IMR-90 (cell line): ENCODE data around the gene FAM163A. TPM values are rescaled to one million over a fixed set of nuclear protein-coding genes. Genes with fewer than 3 reads are reported as not detected.

ENCODE experiments used
- ATAC-seq: fragments of 200-7000 bp; cut with Tn5 transposase; 2 replicates; pipeline ENCODE4 v1.9.1; 2020; ENCODE audit warnings: low read depth, mild to moderate bottlenecking, moderate library complexity
- BruUV-seq: library from RNA; stranded (reverse); fragments of 400-500 nt; replicated peaks from 2 replicates; lab custom pipeline; 2021; lab: Mats Ljungman, UMichigan
- CTCF ChIA-PET: fragments of 300-600 bp; formaldehyde crosslinking; extraction: SDS; loops from one replicate; lab custom pipeline; 2021; ENCODE audit warnings: antibody characterized with exemption; lab: Yijun Ruan, JAX
- POLR2A ChIA-PET: fragments of 300-600 bp; sonication (Branson Sonifier 250); formaldehyde crosslinking; loops from one replicate; lab custom pipeline; 2022; ENCODE audit warnings: antibody characterized with exemption; ENCODE audit not compliant: unreplicated experiment; lab: Charles Lee
- DNase-seq: peaks from one replicate; pipeline ENCODE4 v3.0.0; 2013
- H2AFZ ChIP-seq: replicated peaks from 2 replicates; pipeline ENCODE3; 2013; ENCODE audit warnings: low read length, mild to moderate bottlenecking; ENCODE audit not compliant: poor library complexity
- H2AK5ac ChIP-seq: 2 replicates; pipeline ENCODE4 v1.6.1; 2013; ENCODE audit warnings: low read depth, low read length, inconsistent platforms
- H2AK9ac ChIP-seq: replicated peaks from 2 replicates; pipeline ENCODE3; 2013; ENCODE audit warnings: mild to moderate bottlenecking, low read depth, low read length, moderate library complexity; ENCODE audit not compliant: poor library complexity
- H2BK120ac ChIP-seq: 2 replicates; pipeline ENCODE4 v1.6.1; 2013; ENCODE audit warnings: low read depth, low read length, inconsistent platforms
- H2BK15ac ChIP-seq: 3 replicates; pipeline ENCODE4 v1.6.1; 2013; ENCODE audit warnings: low read depth, low read length, inconsistent platforms
- H2BK20ac ChIP-seq: 2 replicates; pipeline ENCODE4 v1.6.1; 2013; ENCODE audit warnings: low read depth, mild to moderate bottlenecking, inconsistent platforms, low read length, moderate library complexity
- H2BK5ac ChIP-seq: 2 replicates; pipeline ENCODE4 v1.6.1; 2013; ENCODE audit warnings: mild to moderate bottlenecking, low read depth, low read length, inconsistent platforms; ENCODE audit not compliant: poor library complexity, severe bottlenecking
- H3K14ac ChIP-seq: replicated peaks from 2 replicates; pipeline ENCODE4 v1.6.1; 2013; ENCODE audit warnings: low read depth, low read length, inconsistent platforms
- H3K18ac ChIP-seq: 2 replicates; pipeline ENCODE4 v1.6.1; 2013; ENCODE audit warnings: low read depth, low read length, control low read depth
- H3K23ac ChIP-seq: 2 replicates; pipeline ENCODE4 v1.6.1; 2013; ENCODE audit warnings: low read depth, low read length, inconsistent platforms
- H3K27ac ChIP-seq: 2 replicates; pipeline ENCODE4 v1.5.1; 2013; ENCODE audit warnings: mild to moderate bottlenecking, control low read depth, low read length; ENCODE audit not compliant: insufficient read depth
- H3K27me3 ChIP-seq: 2 replicates; pipeline ENCODE4 v1.6.1; 2013; ENCODE audit warnings: low read length; ENCODE audit not compliant: control insufficient read depth, insufficient read depth
- H3K36me3 ChIP-seq: 2 replicates; pipeline ENCODE4 v1.6.1; 2013; ENCODE audit warnings: low read length, mixed read lengths; ENCODE audit not compliant: control insufficient read depth, insufficient read depth
- H3K4ac ChIP-seq: 2 replicates; pipeline ENCODE4 v1.6.1; 2013; ENCODE audit warnings: low read depth, low read length, inconsistent platforms
- H3K4me1 ChIP-seq: 2 replicates; pipeline ENCODE4 v1.6.1; 2013; ENCODE audit warnings: low read length, mixed read lengths; ENCODE audit not compliant: control insufficient read depth, insufficient read depth
- H3K4me2 ChIP-seq: 2 replicates; pipeline ENCODE4 v1.6.1; 2013; ENCODE audit warnings: low read depth, mild to moderate bottlenecking, control low read depth, low read length, moderate library complexity
- H3K4me3 ChIP-seq: 2 replicates; pipeline ENCODE4 v1.5.1; 2013; ENCODE audit warnings: low read depth, mild to moderate bottlenecking, control low read depth, low read length, moderate library complexity; ENCODE audit not compliant: insufficient read depth
- H3K56ac ChIP-seq: 2 replicates; pipeline ENCODE4 v1.6.1; 2013; ENCODE audit warnings: low read length, inconsistent platforms; ENCODE audit not compliant: insufficient read depth; ENCODE audit errors: extremely low read depth
- H3K79me1 ChIP-seq, 2 experiments: 2 replicates each; pipeline ENCODE4 v1.6.1; 2013; ENCODE audit warnings: low read length in 2 of 2, inconsistent platforms in 1 of 2, low read depth in 1 of 2
- H3K9ac ChIP-seq: 2 replicates; pipeline ENCODE4 v1.6.1; 2013; ENCODE audit warnings: low read depth, low read length, control low read depth
- H3K9me1 ChIP-seq: 2 replicates; pipeline ENCODE4 v1.6.1; 2013; ENCODE audit warnings: low read length, inconsistent platforms; ENCODE audit not compliant: insufficient read depth
- H3K9me3 ChIP-seq: 2 replicates; pipeline ENCODE4 v1.6.1; 2013; ENCODE audit warnings: low read length; ENCODE audit not compliant: control insufficient read depth, insufficient read depth
- H4K20me1 ChIP-seq: 2 replicates; pipeline ENCODE4 v1.6.1; 2013; ENCODE audit warnings: low read length, inconsistent platforms; ENCODE audit not compliant: insufficient read depth
- H4K5ac ChIP-seq: 2 replicates; pipeline ENCODE4 v1.6.1; 2013; ENCODE audit warnings: mild to moderate bottlenecking, low read depth, low read length, control low read depth
- H4K8ac ChIP-seq, 2 experiments: 2 replicates each; pipeline ENCODE4 v1.6.1; 2013; ENCODE audit warnings: low read depth in 2 of 2, low read length in 2 of 2, control low read depth in 1 of 2, inconsistent platforms in 1 of 2
- H4K91ac ChIP-seq: 2 replicates; pipeline ENCODE4 v1.6.1; 2013; ENCODE audit warnings: low read depth, low read length, inconsistent platforms; ENCODE audit not compliant: insufficient read depth
- BHLHE40 ChIP-seq: fragments of 150-350 bp; IDR thresholded peaks from 2 replicates; pipeline ENCODE4 v1.6.1; 2016; ENCODE audit warnings: mild to moderate bottlenecking, low read depth, low read length
- CEBPB ChIP-seq: IDR thresholded peaks from 2 replicates; pipeline ENCODE4 v1.6.1; 2012; ENCODE audit warnings: low read depth, low read length, improper control_type of control experiment
- CHD1 ChIP-seq: IDR thresholded peaks from 2 replicates; pipeline ENCODE4 v1.6.1; 2012; ENCODE audit warnings: low read depth, low read length, improper control_type of control experiment
- FOS ChIP-seq: fragments of 150-350 bp; IDR thresholded peaks from 2 replicates; pipeline ENCODE4 v1.6.1; 2016; ENCODE audit warnings: low read depth, low read length
- MAFK ChIP-seq: IDR thresholded peaks from 2 replicates; pipeline ENCODE4 v1.6.1; 2012; ENCODE audit warnings: low read depth, low read length, improper control_type of control experiment
- MAZ ChIP-seq: IDR thresholded peaks from 2 replicates; pipeline ENCODE4 v1.6.1; 2012; ENCODE audit warnings: low read depth, mild to moderate bottlenecking, low read length, improper control_type of control experiment, moderate library complexity, borderline replicate concordance
- MXI1 ChIP-seq: IDR thresholded peaks from 2 replicates; pipeline ENCODE4 v1.6.1; 2012; ENCODE audit warnings: low read depth, mild to moderate bottlenecking, low read length, moderate library complexity, borderline replicate concordance
- NFE2L2 ChIP-seq: fragments of 150-350 bp; IDR thresholded peaks from 2 replicates; pipeline ENCODE4 v1.6.1; 2016; ENCODE audit warnings: low read depth, mild to moderate bottlenecking, low read length
- POLR2A ChIP-seq: IDR thresholded peaks from 2 replicates; pipeline ENCODE4 v1.6.1; 2012; ENCODE audit warnings: mild to moderate bottlenecking, low read depth, low read length
- RAD21 ChIP-seq: IDR thresholded peaks from 2 replicates; pipeline ENCODE4 v1.6.1; 2012; ENCODE audit warnings: low read length, improper control_type of control experiment
- RCOR1 ChIP-seq: IDR thresholded peaks from 2 replicates; pipeline ENCODE4 v1.6.1; 2012; ENCODE audit warnings: mild to moderate bottlenecking, low read length, improper control_type of control experiment; ENCODE audit not compliant: insufficient replicate concordance
- RFX5 ChIP-seq: IDR thresholded peaks from 2 replicates; pipeline ENCODE4 v1.8.0; 2012; ENCODE audit warnings: low read depth, mild to moderate bottlenecking, low read length, moderate library complexity
- SMC3 ChIP-seq: fragments of 150-350 bp; IDR thresholded peaks from 2 replicates; pipeline ENCODE4 v1.6.1; 2016; ENCODE audit warnings: low read depth, mild to moderate bottlenecking, antibody characterized with exemption, low read length, moderate library complexity
- WGBS, 2 experiments: methylation state at CpG; one replicate each; pipeline versions ENCODE4 v1.1.5 to v1.1.7; 2013; ENCODE audit warnings: missing lambda C conversion rate in 2 of 2; ENCODE audit not compliant: insufficient read length in 1 of 2; ENCODE audit errors: extremely low coverage in 2 of 2; 5-methylcytosine and 5-hydroxymethylcytosine counted together
- dilution Hi-C: fragments of 300-500 bp; cut with HindIII; formaldehyde crosslinking; loops from one replicate; pipeline ENCODE4 v1.14.3; 2018; ENCODE audit warnings: low sequenced_read_pairs; ENCODE audit not compliant: unreplicated experiment
- in situ Hi-C: fragments of 300-500 bp; cut with MboI; formaldehyde crosslinking; loops from 3 replicates; pipeline ENCODE4 v1.14.3; 2019; ENCODE audit warnings: low sequenced_read_pairs, inconsistent platforms, mixed read lengths
- intact Hi-C: fragments of 100-400 bp; cut with micrococcal nuclease; formaldehyde crosslinking; loops from 2 replicates; pipeline ENCODE4 v1.10.0; 2022
- polyA plus RNA-seq, 3 experiments: library from polyadenylated mRNA; depleted of rRNA; stranded (reverse); fragments of >200 nt; gene quantifications; 2 replicates each; pipeline ENCODE4 v1.2.3, GENCODE V29; 2012; ENCODE audit warnings: low replicate concordance in 1 of 3
- total RNA-seq: library from RNA; depleted of rRNA; stranded (reverse); fragments of >200 nt; gene quantifications from 2 replicates; pipeline ENCODE4 v1.2.3, GENCODE V29; 2012
- TF ChIP-seq, protein P1 (sequence below): fragments of 150-350 bp; IDR thresholded peaks from 2 replicates; pipeline ENCODE4 v1.6.1; 2017; ENCODE audit warnings: mild to moderate bottlenecking, antibody characterized with exemption, low read length, low read depth
- TF ChIP-seq, protein P2 (sequence below): conservative IDR thresholded peaks from 2 replicates; pipeline ENCODE4 v1.5.1; 2012; ENCODE audit warnings: mild to moderate bottlenecking, low read depth, low read length, improper control_type of control experiment
- TF ChIP-seq, protein P3 (sequence below): fragments of 150-350 bp; IDR thresholded peaks from 2 replicates; pipeline ENCODE4 v1.6.1; 2016; ENCODE audit warnings: low read depth, mild to moderate bottlenecking, low read length, moderate library complexity, borderline replicate concordance

FAM163A gene
- total and polyA plus RNA-seq, 2 of the 4 experiments (the other 2 are of a cell fraction), result not detected

DNA sequence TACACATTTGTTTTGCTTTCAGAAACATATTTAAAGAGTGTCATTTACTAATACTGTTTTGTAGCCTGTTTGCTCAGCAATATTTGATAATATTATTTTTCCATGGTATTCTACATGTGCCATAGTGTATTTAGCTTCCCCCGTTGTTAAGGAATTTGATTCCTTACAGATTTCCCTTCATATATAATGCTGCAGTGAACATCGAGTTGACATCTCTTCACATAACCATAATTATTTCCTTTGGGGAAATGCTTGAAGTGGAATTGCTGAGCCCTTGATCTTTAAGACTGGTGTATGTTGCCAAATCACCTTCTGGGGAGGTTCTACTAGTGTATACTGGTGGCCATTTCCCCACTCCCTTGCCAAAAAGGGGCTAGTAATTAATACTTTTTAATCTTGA, 42.6 kb downstream of the FAM163A start:
- peaks cover 36% of the 10 kb centered on the region for H3K27me3 ChIP-seq
- dilution Hi-C loops, result no loop called here

More for the DNA sequence above, 42.6 kb downstream of the FAM163A start:
- Histone ChIP-seq H3K36me3 (no peaks in the 10 kb centered on the region), H3K14ac (no peak overlapping the region), H2BK5ac (no peak overlapping the region), H3K4me1 (peaks cover 4% of the 10 kb centered on the region), H3K23ac (no peak overlapping the region), H3K4ac (no peak overlapping the region), H2AFZ (no peak overlapping the region), H3K9ac (no peak overlapping the region), H3K9me3 (no peaks in the 10 kb centered on the region), H2BK120ac (no peak overlapping the region), H4K5ac (no peak overlapping the region), H2AK9ac (no peak overlapping the region), H3K27ac (no peak overlapping the region), H3K4me2 (no peak overlapping the region), H3K4me3 (no peak overlapping the region), H4K91ac (no peak overlapping the region), H4K8ac (no peak overlapping the region), H2BK15ac (no peak overlapping the region), H3K79me1 (no peaks in the 10 kb centered on the region), H3K9me1 (no peaks in the 10 kb centered on the region), H2AK5ac (no peak overlapping the region), H4K20me1 (no peaks in the 10 kb centered on the region), H2BK20ac (no peak overlapping the region), H3K18ac (no peak overlapping the region), H3K56ac (no peak overlapping the region)
- BruUV-seq, result no TSS peak
- no CpG with 5 or more reads among the region's 2 CpGs for WGBS, 2 experiments
- ATAC-seq, result no peak
- in situ Hi-C loops (no loop called here), intact Hi-C loops (no loop called here)
- ChIA-PET POLR2A (no interaction called here), CTCF (interaction anchor here (1.2 kb wide), 1 partner anchor 29 kb away, joined by 3 read pairs; no protein-coding TSS in a partner anchor)
- no peak for TF ChIP-seq MAZ
- TF ChIP-seq CEBPB, result no peak
- no peak for TF ChIP-seq POLR2A
- no peak for TF ChIP-seq RFX5
- no peak for TF ChIP-seq SMC3
- TF ChIP-seq, protein P1, sequence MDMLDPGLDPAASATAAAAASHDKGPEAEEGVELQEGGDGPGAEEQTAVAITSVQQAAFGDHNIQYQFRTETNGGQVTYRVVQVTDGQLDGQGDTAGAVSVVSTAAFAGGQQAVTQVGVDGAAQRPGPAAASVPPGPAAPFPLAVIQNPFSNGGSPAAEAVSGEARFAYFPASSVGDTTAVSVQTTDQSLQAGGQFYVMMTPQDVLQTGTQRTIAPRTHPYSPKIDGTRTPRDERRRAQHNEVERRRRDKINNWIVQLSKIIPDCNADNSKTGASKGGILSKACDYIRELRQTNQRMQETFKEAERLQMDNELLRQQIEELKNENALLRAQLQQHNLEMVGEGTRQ, result no peak
- no peak for TF ChIP-seq MXI1
- TF ChIP-seq, protein P2, sequence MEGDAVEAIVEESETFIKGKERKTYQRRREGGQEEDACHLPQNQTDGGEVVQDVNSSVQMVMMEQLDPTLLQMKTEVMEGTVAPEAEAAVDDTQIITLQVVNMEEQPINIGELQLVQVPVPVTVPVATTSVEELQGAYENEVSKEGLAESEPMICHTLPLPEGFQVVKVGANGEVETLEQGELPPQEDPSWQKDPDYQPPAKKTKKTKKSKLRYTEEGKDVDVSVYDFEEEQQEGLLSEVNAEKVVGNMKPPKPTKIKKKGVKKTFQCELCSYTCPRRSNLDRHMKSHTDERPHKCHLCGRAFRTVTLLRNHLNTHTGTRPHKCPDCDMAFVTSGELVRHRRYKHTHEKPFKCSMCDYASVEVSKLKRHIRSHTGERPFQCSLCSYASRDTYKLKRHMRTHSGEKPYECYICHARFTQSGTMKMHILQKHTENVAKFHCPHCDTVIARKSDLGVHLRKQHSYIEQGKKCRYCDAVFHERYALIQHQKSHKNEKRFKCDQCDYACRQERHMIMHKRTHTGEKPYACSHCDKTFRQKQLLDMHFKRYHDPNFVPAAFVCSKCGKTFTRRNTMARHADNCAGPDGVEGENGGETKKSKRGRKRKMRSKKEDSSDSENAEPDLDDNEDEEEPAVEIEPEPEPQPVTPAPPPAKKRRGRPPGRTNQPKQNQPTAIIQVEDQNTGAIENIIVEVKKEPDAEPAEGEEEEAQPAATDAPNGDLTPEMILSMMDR, result no peak
- TF ChIP-seq RCOR1, result no peak
- no peak for TF ChIP-seq CHD1
- no peak for TF ChIP-seq FOS
- no peak for TF ChIP-seq NFE2L2
- TF ChIP-seq BHLHE40, result no peak
- TF ChIP-seq MAFK, result no peak
- no peak for TF ChIP-seq RAD21
- TF ChIP-seq, protein P3, sequence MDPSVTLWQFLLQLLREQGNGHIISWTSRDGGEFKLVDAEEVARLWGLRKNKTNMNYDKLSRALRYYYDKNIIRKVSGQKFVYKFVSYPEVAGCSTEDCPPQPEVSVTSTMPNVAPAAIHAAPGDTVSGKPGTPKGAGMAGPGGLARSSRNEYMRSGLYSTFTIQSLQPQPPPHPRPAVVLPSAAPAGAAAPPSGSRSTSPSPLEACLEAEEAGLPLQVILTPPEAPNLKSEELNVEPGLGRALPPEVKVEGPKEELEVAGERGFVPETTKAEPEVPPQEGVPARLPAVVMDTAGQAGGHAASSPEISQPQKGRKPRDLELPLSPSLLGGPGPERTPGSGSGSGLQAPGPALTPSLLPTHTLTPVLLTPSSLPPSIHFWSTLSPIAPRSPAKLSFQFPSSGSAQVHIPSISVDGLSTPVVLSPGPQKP, result no peak
- DNase-seq, result no peak
